ENCODE data around the gene CA5B. TPM values are rescaled to one million over a fixed set of nuclear protein-coding genes. Genes with fewer than 3 reads are reported as not detected.

CA5B gene
- total RNA-seq, 1 experiment from 2014 or later = 8.3 TPM

DNA sequence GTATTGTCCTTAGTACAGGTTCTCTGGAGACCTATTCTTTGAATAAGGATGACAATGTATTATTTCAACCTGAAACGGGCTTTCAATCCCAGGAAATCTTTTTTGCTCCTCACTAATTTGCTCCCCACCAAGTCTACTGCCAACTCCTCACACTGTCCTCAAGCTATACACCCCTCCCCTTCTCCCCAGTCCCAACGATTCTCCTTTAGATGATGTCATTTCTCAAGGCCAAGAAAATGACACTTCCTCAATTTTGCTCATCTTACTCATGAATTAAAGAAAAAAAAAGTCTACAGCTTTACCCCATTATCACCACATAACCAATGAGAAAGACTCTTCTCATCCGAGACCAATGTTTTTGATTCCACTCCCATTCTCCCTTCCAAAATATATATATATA is 96.0 kb downstream of the CA5B start:
- Histone ChIP-seq H4K91ac (ENCODE audit: insufficient read length, low read depth, low read length) (no peak overlapping the region), H3K4ac (ENCODE audit: low read depth, low read length) (no peak overlapping the region), H3K79me2 (ENCODE audit: insufficient read depth, low read length) (peaks cover 5% of the 10 kb centered on the region; the same call in 1 of the 2 replicates), H4K20me1 (ENCODE audit: control insufficient read depth, insufficient read depth, insufficient read length) (no peaks in the 10 kb centered on the region), H3K23ac (ENCODE audit: insufficient read length, low read depth, low read length) (no peak overlapping the region), H3K56ac (ENCODE audit: insufficient read length, low read depth, low read length) (no peak overlapping the region), H3T11ph (ENCODE audit: low read length) (no peak overlapping the region), H2BK15ac (ENCODE audit: low read depth, low read length) (no peak overlapping the region), H3K79me1 (ENCODE audit: insufficient read depth, low read depth, low read length, poor library complexity, severe bottlenecking) (peaks cover 4% of the 10 kb centered on the region), H3K9me3 (ENCODE audit: control insufficient read depth, low read depth, low read length) (no peaks in the 10 kb centered on the region), H3K14ac (ENCODE audit: insufficient read depth, low read length) (no peak overlapping the region), H2AK5ac (ENCODE audit: insufficient read length, low read length) (no peak overlapping the region), H3K27me3 (ENCODE audit: insufficient read depth, low read length) (no peaks in the 10 kb centered on the region), H3K4me2 (ENCODE audit: insufficient read depth, insufficient read length, low read length) (no peak overlapping the region), H2BK120ac (ENCODE audit: low read depth, low read length, poor library complexity, severe bottlenecking) (no peak overlapping the region), H2AFZ (ENCODE audit: low read length) (no peak overlapping the region), H3K4me1 (ENCODE audit: insufficient read depth, low read length) (peaks cover 2% of the 10 kb centered on the region; the same call in 1 of the 2 replicates), H2BK5ac (ENCODE audit: insufficient read length, low read length) (no peak overlapping the region), H4K8ac (replicated peaks; ENCODE audit: insufficient read length, low read depth, low read length) (no peak overlapping the region), H3K18ac (ENCODE audit: insufficient read length, low read depth, low read length) (no peak overlapping the region), H2BK12ac (ENCODE audit: insufficient read length, low read depth, low read length) (no peak overlapping the region), H2BK20ac (ENCODE audit: low read depth, low read length, poor library complexity, severe bottlenecking) (no peak overlapping the region), H3K27ac (ENCODE audit: insufficient read length, low read depth, low read length) (no peak overlapping the region), H3K9ac (ENCODE audit: extremely low read depth, insufficient read length, low read length) (no peak overlapping the region), H4K5ac (ENCODE audit: insufficient read length, low read depth, low read length) (no peak overlapping the region), H3K23me2 (ENCODE audit: insufficient read length, low read depth, low read length, poor library complexity, severe bottlenecking) (no peaks in the 10 kb centered on the region)
- H3K4me3 Mint-ChIP-seq = peak overlapping the region in 1 of 2 experiments; percentile 6; a peak in 1 of 5 replicates
- H3K36me3 Mint-ChIP-seq (ENCODE audit: insufficient read depth in 1 of 3, low read depth in 3 of 3) = peaks cover 25 to 61% (median 61%) of the 10 kb centered on the region in 3 experiments; a peak in 6 of 7 replicates
- peak overlapping the region in 2 of 3 experiments; percentile 35 to 89; a peak in 4 of 7 replicates for H3K27ac Mint-ChIP-seq
- WGBS (ENCODE audit: extremely low coverage, insufficient read length, low lambda C conversion rate) = no CpG with 5 or more reads among the region's 3 CpGs
- H3K27me3 Mint-ChIP-seq (ENCODE audit: low read depth) = no peaks in the 10 kb centered on the region
- peaks cover 30 to 47% of the 10 kb centered on the region in 2 experiments for H3K4me1 Mint-ChIP-seq
- TF ChIP-seq, protein P1, sequence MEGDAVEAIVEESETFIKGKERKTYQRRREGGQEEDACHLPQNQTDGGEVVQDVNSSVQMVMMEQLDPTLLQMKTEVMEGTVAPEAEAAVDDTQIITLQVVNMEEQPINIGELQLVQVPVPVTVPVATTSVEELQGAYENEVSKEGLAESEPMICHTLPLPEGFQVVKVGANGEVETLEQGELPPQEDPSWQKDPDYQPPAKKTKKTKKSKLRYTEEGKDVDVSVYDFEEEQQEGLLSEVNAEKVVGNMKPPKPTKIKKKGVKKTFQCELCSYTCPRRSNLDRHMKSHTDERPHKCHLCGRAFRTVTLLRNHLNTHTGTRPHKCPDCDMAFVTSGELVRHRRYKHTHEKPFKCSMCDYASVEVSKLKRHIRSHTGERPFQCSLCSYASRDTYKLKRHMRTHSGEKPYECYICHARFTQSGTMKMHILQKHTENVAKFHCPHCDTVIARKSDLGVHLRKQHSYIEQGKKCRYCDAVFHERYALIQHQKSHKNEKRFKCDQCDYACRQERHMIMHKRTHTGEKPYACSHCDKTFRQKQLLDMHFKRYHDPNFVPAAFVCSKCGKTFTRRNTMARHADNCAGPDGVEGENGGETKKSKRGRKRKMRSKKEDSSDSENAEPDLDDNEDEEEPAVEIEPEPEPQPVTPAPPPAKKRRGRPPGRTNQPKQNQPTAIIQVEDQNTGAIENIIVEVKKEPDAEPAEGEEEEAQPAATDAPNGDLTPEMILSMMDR (conservative IDR thresholded peaks at IDR 0.05) = no peak
- DNase-seq = no peak
- no peaks in the 10 kb centered on the region for H3K9me3 Mint-ChIP-seq

Measured in H9 (cell line).